Measurements from ENCODE around the gene TBC1D14.
"Not testable (repeated sequence)": the region's sequence is repeated elsewhere in the genome, so short reads cannot be mapped to it uniquely, and the experiment has no call there.

The TBC1D14 gene

GRCh38 chr4:6910960-6911874, 1.6 kb downstream of the TBC1D14 start:
- FAIRE-seq = no peak

DNA sequence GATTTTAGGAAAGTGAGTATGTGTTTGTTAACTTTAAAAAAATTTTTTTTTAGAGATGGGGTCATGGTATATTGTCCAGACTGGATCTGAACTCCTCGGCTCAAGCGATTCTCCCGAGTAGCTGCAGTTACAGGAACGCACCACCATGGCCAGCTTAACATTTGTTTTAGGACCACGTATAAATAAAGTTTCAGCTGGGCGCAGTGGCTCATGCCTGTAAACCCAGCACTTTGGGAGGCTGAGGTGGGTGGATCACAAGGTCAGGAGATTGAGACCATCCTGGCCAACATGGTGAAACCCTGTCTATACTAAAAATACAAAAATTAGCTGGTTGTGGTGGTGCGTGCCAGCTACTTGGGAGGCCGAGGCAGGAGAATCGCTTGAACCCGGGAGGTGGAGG, 2.3 kb downstream of the TBC1D14 start:
- not testable (repeated sequence) for FAIRE-seq

- no peak for FAIRE-seq
Measured at GRCh38 chr4:6912441-6912840, 2.8 kb downstream of the TBC1D14 start.

- no peak for FAIRE-seq
Measured at GRCh38 chr4:6913350-6913905, 3.8 kb downstream of the TBC1D14 start.

DNA sequence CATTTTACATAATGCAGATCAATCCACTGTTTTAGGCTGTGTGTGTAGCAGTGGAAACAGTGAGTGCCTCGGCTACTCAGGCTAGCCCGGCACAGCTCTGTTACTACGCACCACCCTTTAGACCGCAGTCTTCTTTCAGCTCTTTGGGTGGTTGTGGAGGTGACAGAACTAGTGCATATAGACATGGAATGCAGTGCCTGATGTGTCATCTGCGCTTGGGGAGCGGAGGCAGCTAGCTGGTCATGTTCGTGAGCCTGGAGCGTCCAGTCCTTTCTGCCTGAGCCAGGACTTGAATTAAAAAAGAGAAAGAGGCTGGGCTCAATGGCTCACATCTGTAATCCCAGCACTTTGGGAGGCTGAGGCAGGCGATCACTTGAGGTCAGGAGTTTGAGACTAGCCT, 4.8 kb downstream of the TBC1D14 start:
- no peak for FAIRE-seq

GRCh38 chr4:6915041-6916005, 5.7 kb downstream of the TBC1D14 start:
- FAIRE-seq = no peak

- FAIRE-seq = no peak
Measured at GRCh38 chr4:6916069-6916586, 6.5 kb downstream of the TBC1D14 start.

GRCh38 chr4:6916587-6917460, 7.2 kb downstream of the TBC1D14 start:
- FAIRE-seq = no peak

- FAIRE-seq = no peak
Measured at GRCh38 chr4:6917461-6918271, 8.0 kb downstream of the TBC1D14 start.

GRCh38 chr4:6918338-6918737, 8.7 kb downstream of the TBC1D14 start:
- FAIRE-seq = no peak

- no peak for FAIRE-seq
Measured at GRCh38 chr4:6920171-6920570, 10.5 kb downstream of the TBC1D14 start.

DNA sequence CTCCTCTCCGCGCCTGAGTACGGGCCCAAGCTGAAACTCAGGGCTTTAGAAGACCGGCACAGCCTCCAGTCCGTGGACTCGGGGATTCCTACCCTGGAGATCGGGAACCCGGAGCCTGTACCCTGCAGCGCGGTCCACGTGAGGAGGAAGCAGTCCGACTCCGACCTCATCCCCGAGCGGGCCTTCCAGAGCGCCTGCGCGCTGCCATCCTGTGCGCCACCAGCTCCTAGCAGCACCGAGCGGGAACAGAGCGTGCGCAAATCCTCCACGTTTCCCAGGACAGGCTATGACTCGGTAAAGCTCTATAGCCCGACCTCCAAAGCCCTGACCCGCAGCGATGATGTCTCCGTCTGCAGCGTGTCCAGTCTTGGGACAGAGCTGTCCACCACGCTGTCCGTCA, 13.9 kb downstream of the TBC1D14 start:
- no peak for FAIRE-seq

- FAIRE-seq = no peak
Measured at GRCh38 chr4:6924361-6924779, 14.7 kb downstream of the TBC1D14 start.

GRCh38 chr4:6925357-6925836, 15.8 kb downstream of the TBC1D14 start:
- no peak for FAIRE-seq

DNA sequence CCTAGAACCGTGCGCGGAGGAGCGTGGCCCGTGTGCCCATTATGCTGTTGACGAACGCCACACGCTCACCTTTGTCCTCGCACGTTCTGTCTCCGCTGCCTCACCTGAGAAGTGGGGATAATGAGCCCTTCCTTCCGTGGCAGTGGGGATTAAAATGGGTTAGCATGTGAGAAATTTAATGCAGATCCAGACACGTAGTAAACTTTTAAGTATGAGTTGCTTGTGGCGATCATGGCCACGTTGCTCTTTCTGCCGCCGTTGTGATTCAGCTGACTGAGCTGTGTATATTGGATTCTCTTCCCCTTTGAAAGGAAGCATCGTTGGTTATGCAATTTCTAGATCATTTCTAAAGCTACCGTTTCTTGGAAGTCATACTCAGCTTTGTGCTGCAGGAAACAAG, 16.5 kb downstream of the TBC1D14 start:
- no peak for FAIRE-seq

- FAIRE-seq = no peak
Measured at GRCh38 chr4:6926681-6927478, 17.3 kb downstream of the TBC1D14 start.

GRCh38 chr4:6928081-6928480, 18.5 kb downstream of the TBC1D14 start:
- no peak for FAIRE-seq

- FAIRE-seq = no peak
Measured at GRCh38 chr4:6929339-6929811, 19.7 kb downstream of the TBC1D14 start.

GRCh38 chr4:6929812-6930464, 20.3 kb downstream of the TBC1D14 start:
- no peak for FAIRE-seq

All from TTC549 (cell line).